K562 (cell line): Measurements from ENCODE around the gene SPTLC3. TPM values are rescaled to one million over a fixed set of nuclear protein-coding genes. Genes with fewer than 3 reads are reported as not detected.

Experiments
- ATAC-seq: fragments of 200-7000 bp; cut with Tn5 transposase; 3 replicates; pipeline ENCODE4 v1.9.1; 2020; ENCODE audit warnings: moderate library complexity
- BruUV-seq: library from RNA; stranded (reverse); fragments of 400-500 nt; replicated peaks from 2 replicates; lab custom pipeline; 2021; lab: Mats Ljungman, UMichigan
- CTCF ChIA-PET: fragments of 300-600 bp; formaldehyde crosslinking; extraction: SDS; loops from one replicate; lab custom pipeline; 2021; ENCODE audit warnings: low intra/inter-chr PET ratio; lab: Yijun Ruan, JAX
- POLR2A ChIA-PET: fragments of 300-600, 350-650 bp; sonication (Branson Sonifier 250); formaldehyde crosslinking; extraction: SDS; loops from one replicate; lab custom pipeline; 2021; ENCODE audit warnings: antibody characterized with exemption, inconsistent platforms; lab: Yijun Ruan, JAX
- DNase-seq, 4 experiments: peaks; one replicate each; pipeline versions ENCODE4 v3.0.0 to v3.0.0-alpha.2; 2011 to 2018; ENCODE audit warnings: low spot score in 3 of 4, mixed read lengths in 3 of 4; ENCODE audit errors: extremely low read depth in 1 of 4
- FAIRE-seq: peaks from 2 replicates; lab custom pipeline; 2011; peaks lifted over from hg19 to GRCh38; lab: Jason Lieb, UNC
- H2AFZ ChIP-seq: 2 replicates; pipeline ENCODE4 v1.6.0; 2011; ENCODE audit warnings: low read depth, low read length, control low read depth, inconsistent platforms
- H3K27ac ChIP-seq: fragments of 200-600 bp; 3 replicates; pipeline ENCODE4 v1.8.0; 2011; ENCODE audit warnings: low read depth, mild to moderate bottlenecking, control low read depth, inconsistent platforms, low read length, moderate library complexity, mixed read lengths; ENCODE audit errors: extremely low read depth
- H3K27me3 ChIP-seq, 2 experiments: fragments of 300-600 bp in 1 of 2; 2 replicates in 1 of 2; 3 replicates in 1 of 2; pipeline versions ENCODE4 v1.6.0 to v1.8.0; 2011; ENCODE audit warnings: inconsistent platforms in 2 of 2, low read length in 2 of 2, mild to moderate bottlenecking in 1 of 2, mixed read lengths in 1 of 2, moderate library complexity in 1 of 2; ENCODE audit not compliant: control insufficient read depth in 2 of 2, insufficient read depth in 2 of 2
- H3K36me3 ChIP-seq: fragments of 300-600 bp; 3 replicates; pipeline ENCODE4 v1.8.0; 2011; ENCODE audit warnings: mild to moderate bottlenecking, low read length, inconsistent platforms; ENCODE audit not compliant: control insufficient read depth, insufficient read depth
- H3K4me1 ChIP-seq, 2 experiments: fragments of 200-600 bp in 1 of 2; replicated peaks in 1 of 2; 2 replicates in 1 of 2; 3 replicates in 1 of 2; pipeline versions ENCODE4 v1.5.1 to v1.8.0; 2011; ENCODE audit warnings: inconsistent platforms in 2 of 2, low read length in 2 of 2, mild to moderate bottlenecking in 1 of 2, mixed read lengths in 1 of 2, moderate library complexity in 1 of 2; ENCODE audit not compliant: control insufficient read depth in 2 of 2, insufficient read depth in 2 of 2
- H3K4me2 ChIP-seq: 2 replicates; pipeline ENCODE4 v1.6.1; 2011; ENCODE audit warnings: low read length, control low read depth, inconsistent platforms, mixed read lengths; ENCODE audit not compliant: insufficient read depth
- H3K4me3 ChIP-seq: fragments of 200-600 bp; sonication (generic), shearing (Covaris generic); 2 replicates; pipeline ENCODE4 v1.5.1; 2016; ENCODE audit warnings: control low read depth, inconsistent platforms
- H3K79me2 ChIP-seq: fragments of 200-600 bp; 3 replicates; pipeline ENCODE4 v1.8.0; 2011; ENCODE audit warnings: low read length, inconsistent platforms; ENCODE audit not compliant: control insufficient read depth, insufficient read depth
- H3K9ac ChIP-seq, 2 experiments: 2 replicates each; pipeline versions ENCODE4 v1.6.0 to v1.6.1; 2011; ENCODE audit warnings: low read depth in 2 of 2, low read length in 2 of 2, control low read depth in 1 of 2, inconsistent platforms in 1 of 2, mild to moderate bottlenecking in 1 of 2, mixed read lengths in 1 of 2; ENCODE audit not compliant: insufficient read depth in 1 of 2
- H3K9me1 ChIP-seq: one replicate; pipeline ENCODE4 v1.6.0; 2011; ENCODE audit warnings: inconsistent platforms, mild to moderate bottlenecking, low read length, moderate library complexity; ENCODE audit not compliant: control insufficient read depth, insufficient read depth
- H3K9me3 ChIP-seq: replicated peaks from 2 replicates; pipeline ENCODE4 v1.5.1; 2011; ENCODE audit warnings: low read depth, low read length, inconsistent platforms; ENCODE audit not compliant: control insufficient read depth, insufficient read depth
- H4K20me1 ChIP-seq: replicated peaks from 2 replicates; pipeline ENCODE4 v1.6.1; 2011; ENCODE audit warnings: low read length, inconsistent platforms, mixed read lengths; ENCODE audit not compliant: control insufficient read depth, insufficient read depth
- BCOR ChIP-seq: fragments of 450-650 bp; IDR thresholded peaks from 2 replicates; pipeline ENCODE4 v1.6.1; 2016
- FOXJ3 ChIP-seq: sonication (generic); formaldehyde crosslinking; IDR thresholded peaks from 2 replicates; pipeline ENCODE4 v1.4.0; 2020; ENCODE audit warnings: mild to moderate bottlenecking, missing genetic modification reagents
- LCOR ChIP-seq: sonication (generic); formaldehyde crosslinking; IDR thresholded peaks from 2 replicates; pipeline ENCODE4 v1.8.0; 2022; ENCODE audit warnings: mild to moderate bottlenecking, missing genetic modification reagents
- LEF1 ChIP-seq: fragments of 450-650 bp; IDR thresholded peaks from 2 replicates; pipeline ENCODE4 v1.6.1; 2016; ENCODE audit warnings: mild to moderate bottlenecking
- MAZ ChIP-seq, 2 experiments: fragments of 450-650 bp in 1 of 2; sonication (generic) in 1 of 2; formaldehyde crosslinking; IDR thresholded peaks in 1 of 2; conservative IDR thresholded peaks in 1 of 2; 2 replicates each; pipeline versions ENCODE4 v1.4.0 to v1.5.0; 2020; ENCODE audit warnings: mild to moderate bottlenecking in 1 of 2, missing genetic modification reagents in 1 of 2
- RFX5 ChIP-seq: IDR thresholded peaks from 2 replicates; pipeline ENCODE4 v1.6.1; 2011; ENCODE audit warnings: low read depth, mild to moderate bottlenecking, improper control_type of control experiment, low read length
- XRCC4 ChIP-seq: IDR thresholded peaks from one replicate; pipeline ENCODE4 v1.6.1; 2011; ENCODE audit not compliant: insufficient read depth, insufficient read length; ENCODE audit errors: extremely low read depth
- ZKSCAN1 ChIP-seq: fragments of 150-350 bp; IDR thresholded peaks from 2 replicates; pipeline ENCODE4 v1.6.1; 2016; ENCODE audit warnings: low read depth, low read length
- ZNF174 ChIP-seq: fragments of 250-450 bp; sonication (Bioruptor Pico); IDR thresholded peaks from 2 replicates; pipeline ENCODE4 v1.4.0; 2020; ENCODE audit warnings: mild to moderate bottlenecking
- ZNF212 ChIP-seq: fragments of 450-650 bp; formaldehyde crosslinking; IDR thresholded peaks from 2 replicates; pipeline ENCODE4 v1.4.0; 2020; ENCODE audit warnings: mild to moderate bottlenecking
- ZNF764 ChIP-seq: fragments of 250-450 bp; sonication (Bioruptor Pico); IDR thresholded peaks from 2 replicates; pipeline ENCODE4 v1.4.0; 2020; ENCODE audit warnings: low read depth, mild to moderate bottlenecking, moderate library complexity
- WGBS: fragments of 100-300 bp; shearing (Covaris generic); methylation state at CpG from one replicate; pipeline ENCODE4 v1.1.6; 2016; ENCODE audit warnings: low coverage, mixed read lengths; ENCODE audit not compliant: insufficient coverage; ENCODE audit errors: missing lambda C conversion rate; 5-methylcytosine and 5-hydroxymethylcytosine counted together
- in situ Hi-C: fragments of 300-500 bp; cut with MboI; formaldehyde crosslinking; loops from 4 replicates; pipeline ENCODE4 v1.15.0; 2018; ENCODE audit warnings: inconsistent platforms, mixed read lengths
- intact Hi-C: fragments of 100-400 bp; cut with micrococcal nuclease; formaldehyde crosslinking; loops from 2 replicates; pipeline ENCODE4 v1.14.2; 2022
- polyA plus RNA-seq, 8 experiments: library from polyadenylated mRNA; depleted of rRNA in 4 of 8; stranded (reverse) in 5 of 8; unstranded in 3 of 8; fragments of >200 nt; fragmentation: Nextera tagmentation in 2 of 8; fragmentation: Illumina TruSeq in 1 of 8; extraction: Ambion mirVana in 2 of 8; extraction: Trizol in 1 of 8; gene quantifications; 2 replicates each; pipeline versions ENCODE4 v1.2.1 to v1.2.3, GENCODE V29; 2011 to 2014; ENCODE audit warnings: inconsistent platforms in 1 of 8, missing spikeins in 1 of 8
- total RNA-seq, 7 experiments: library from RNA; depleted of rRNA in 6 of 7; stranded (reverse); fragments of >200 nt in 6 of 7; fragmentation: Illumina TruSeq in 2 of 7; extraction: Trizol in 2 of 7; gene quantifications; 2 replicates each; pipeline versions ENCODE4 v1.2.1 to v1.2.3, GENCODE V29; 2011 to 2021; ENCODE audit warnings: low replicate concordance in 1 of 7
- TF ChIP-seq, protein P1 (sequence below): sonication (generic); formaldehyde crosslinking; IDR thresholded peaks from 2 replicates; pipeline ENCODE4 v1.8.0; 2023; ENCODE audit warnings: missing genetic modification reagents, mild to moderate bottlenecking, borderline replicate concordance
- TF ChIP-seq, protein P2 (sequence below), 2 experiments: fragments of 450-650 bp in 1 of 2; IDR thresholded peaks; 2 replicates each; pipeline ENCODE4 v1.6.1; 2011 to 2017; ENCODE audit warnings: low read depth in 2 of 2, antibody characterized with exemption in 1 of 2, borderline replicate concordance in 1 of 2, low read length in 1 of 2, mild to moderate bottlenecking in 1 of 2, mixed read lengths in 1 of 2; ENCODE audit not compliant: control insufficient read depth in 1 of 2

Gene SPTLC3
- total and polyA plus RNA-seq, 9 of the 15 experiments (the other 6 are each of a cell fraction or from before 2014, with no cell fraction given): not detected

GRCh38 chr20:13035399-13036152 is 26.8 kb downstream of the SPTLC3 start (continued):
- TF ChIP-seq, protein P1, sequence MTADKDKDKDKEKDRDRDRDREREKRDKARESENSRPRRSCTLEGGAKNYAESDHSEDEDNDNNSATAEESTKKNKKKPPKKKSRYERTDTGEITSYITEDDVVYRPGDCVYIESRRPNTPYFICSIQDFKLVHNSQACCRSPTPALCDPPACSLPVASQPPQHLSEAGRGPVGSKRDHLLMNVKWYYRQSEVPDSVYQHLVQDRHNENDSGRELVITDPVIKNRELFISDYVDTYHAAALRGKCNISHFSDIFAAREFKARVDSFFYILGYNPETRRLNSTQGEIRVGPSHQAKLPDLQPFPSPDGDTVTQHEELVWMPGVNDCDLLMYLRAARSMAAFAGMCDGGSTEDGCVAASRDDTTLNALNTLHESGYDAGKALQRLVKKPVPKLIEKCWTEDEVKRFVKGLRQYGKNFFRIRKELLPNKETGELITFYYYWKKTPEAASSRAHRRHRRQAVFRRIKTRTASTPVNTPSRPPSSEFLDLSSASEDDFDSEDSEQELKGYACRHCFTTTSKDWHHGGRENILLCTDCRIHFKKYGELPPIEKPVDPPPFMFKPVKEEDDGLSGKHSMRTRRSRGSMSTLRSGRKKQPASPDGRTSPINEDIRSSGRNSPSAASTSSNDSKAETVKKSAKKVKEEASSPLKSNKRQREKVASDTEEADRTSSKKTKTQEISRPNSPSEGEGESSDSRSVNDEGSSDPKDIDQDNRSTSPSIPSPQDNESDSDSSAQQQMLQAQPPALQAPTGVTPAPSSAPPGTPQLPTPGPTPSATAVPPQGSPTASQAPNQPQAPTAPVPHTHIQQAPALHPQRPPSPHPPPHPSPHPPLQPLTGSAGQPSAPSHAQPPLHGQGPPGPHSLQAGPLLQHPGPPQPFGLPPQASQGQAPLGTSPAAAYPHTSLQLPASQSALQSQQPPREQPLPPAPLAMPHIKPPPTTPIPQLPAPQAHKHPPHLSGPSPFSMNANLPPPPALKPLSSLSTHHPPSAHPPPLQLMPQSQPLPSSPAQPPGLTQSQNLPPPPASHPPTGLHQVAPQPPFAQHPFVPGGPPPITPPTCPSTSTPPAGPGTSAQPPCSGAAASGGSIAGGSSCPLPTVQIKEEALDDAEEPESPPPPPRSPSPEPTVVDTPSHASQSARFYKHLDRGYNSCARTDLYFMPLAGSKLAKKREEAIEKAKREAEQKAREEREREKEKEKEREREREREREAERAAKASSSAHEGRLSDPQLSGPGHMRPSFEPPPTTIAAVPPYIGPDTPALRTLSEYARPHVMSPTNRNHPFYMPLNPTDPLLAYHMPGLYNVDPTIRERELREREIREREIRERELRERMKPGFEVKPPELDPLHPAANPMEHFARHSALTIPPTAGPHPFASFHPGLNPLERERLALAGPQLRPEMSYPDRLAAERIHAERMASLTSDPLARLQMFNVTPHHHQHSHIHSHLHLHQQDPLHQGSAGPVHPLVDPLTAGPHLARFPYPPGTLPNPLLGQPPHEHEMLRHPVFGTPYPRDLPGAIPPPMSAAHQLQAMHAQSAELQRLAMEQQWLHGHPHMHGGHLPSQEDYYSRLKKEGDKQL: no peak
- no peak for TF ChIP-seq RFX5
- no peak for TF ChIP-seq ZNF764 (CRISPR knock-in tag)

DNA sequence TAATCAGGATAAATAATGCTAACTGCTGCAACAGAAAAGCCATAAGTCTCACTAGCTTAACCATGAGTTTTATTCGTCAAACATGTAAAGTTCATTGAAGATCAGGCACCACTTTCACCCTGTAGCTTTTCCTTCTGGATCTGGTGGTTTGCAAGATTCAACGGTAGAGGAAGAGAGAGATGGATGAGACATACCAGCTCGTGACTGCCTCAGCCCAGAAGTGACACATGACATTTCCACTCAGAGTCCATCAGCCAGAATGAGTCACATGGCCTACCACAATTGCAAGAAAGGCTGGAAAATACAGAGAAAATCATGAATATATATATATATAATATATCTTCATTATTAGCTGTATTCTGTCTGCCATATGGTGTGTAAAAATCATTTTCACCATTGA is 29.0 kb downstream of the SPTLC3 start:
- WGBS: 0% methylated on average over 3 of the region's 3 CpGs
- TF ChIP-seq ZNF174 (no peak), ZKSCAN1 (no peak), MAZ (CRISPR knock-in tag; conservative IDR thresholded peaks at IDR 0.05 in 1 of 2, IDR thresholded peaks at IDR 0.05 in 1 of 2) (no peak), LCOR (CRISPR knock-in tag) (no peak), FOXJ3 (CRISPR knock-in tag) (no peak), LEF1 (no peak), BCOR (no peak), XRCC4 (no peak), ZNF212 (no peak)
- TF ChIP-seq, protein P2, sequence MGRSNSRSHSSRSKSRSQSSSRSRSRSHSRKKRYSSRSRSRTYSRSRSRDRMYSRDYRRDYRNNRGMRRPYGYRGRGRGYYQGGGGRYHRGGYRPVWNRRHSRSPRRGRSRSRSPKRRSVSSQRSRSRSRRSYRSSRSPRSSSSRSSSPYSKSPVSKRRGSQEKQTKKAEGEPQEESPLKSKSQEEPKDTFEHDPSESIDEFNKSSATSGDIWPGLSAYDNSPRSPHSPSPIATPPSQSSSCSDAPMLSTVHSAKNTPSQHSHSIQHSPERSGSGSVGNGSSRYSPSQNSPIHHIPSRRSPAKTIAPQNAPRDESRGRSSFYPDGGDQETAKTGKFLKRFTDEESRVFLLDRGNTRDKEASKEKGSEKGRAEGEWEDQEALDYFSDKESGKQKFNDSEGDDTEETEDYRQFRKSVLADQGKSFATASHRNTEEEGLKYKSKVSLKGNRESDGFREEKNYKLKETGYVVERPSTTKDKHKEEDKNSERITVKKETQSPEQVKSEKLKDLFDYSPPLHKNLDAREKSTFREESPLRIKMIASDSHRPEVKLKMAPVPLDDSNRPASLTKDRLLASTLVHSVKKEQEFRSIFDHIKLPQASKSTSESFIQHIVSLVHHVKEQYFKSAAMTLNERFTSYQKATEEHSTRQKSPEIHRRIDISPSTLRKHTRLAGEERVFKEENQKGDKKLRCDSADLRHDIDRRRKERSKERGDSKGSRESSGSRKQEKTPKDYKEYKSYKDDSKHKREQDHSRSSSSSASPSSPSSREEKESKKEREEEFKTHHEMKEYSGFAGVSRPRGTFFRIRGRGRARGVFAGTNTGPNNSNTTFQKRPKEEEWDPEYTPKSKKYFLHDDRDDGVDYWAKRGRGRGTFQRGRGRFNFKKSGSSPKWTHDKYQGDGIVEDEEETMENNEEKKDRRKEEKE (IDR thresholded peaks at IDR 0.05; ENCODE audit: borderline replicate concordance in 1 of 2, control insufficient read depth in 1 of 2, low read depth in 2 of 2, low read length in 1 of 2): no peak

More for the DNA sequence above, 29.0 kb downstream of the SPTLC3 start:
- Histone ChIP-seq H3K4me3 (no peak overlapping the region), H3K4me2 (no peak overlapping the region), H3K36me3 (no peaks in the 10 kb centered on the region), H3K27me3 (no peaks in the 10 kb centered on the region), H3K9me3 (no peaks in the 10 kb centered on the region), H3K9me1 (no peaks in the 10 kb centered on the region), H3K27ac (no peak overlapping the region), H2AFZ (no peak overlapping the region), H3K4me1 (no peaks in the 10 kb centered on the region), H3K9ac (no peak overlapping the region), H3K79me2 (no peaks in the 10 kb centered on the region), H4K20me1 (no peaks in the 10 kb centered on the region)
- DNase-seq: no peak
- intact Hi-C loops (no loop called here), in situ Hi-C loops (no loop called here)
- BruUV-seq: no TSS peak
- POLR2A ChIA-PET: no interaction called here
- no peak for ATAC-seq
- no peak for FAIRE-seq
- CTCF ChIA-PET: no interaction called here
